Left forelimb (tissue), 1 donor: Measurements from ENCODE around the gene CIITA.
A peak's percentile ranks its signal among the peaks of the same experiment; 100 is the strongest.

Source experiments
- DNase-seq: peaks from one replicate; pipeline ENCODE4 v3.0.0-alpha.2; 2018; ENCODE audit warnings: low spot score

The CIITA gene

DNA sequence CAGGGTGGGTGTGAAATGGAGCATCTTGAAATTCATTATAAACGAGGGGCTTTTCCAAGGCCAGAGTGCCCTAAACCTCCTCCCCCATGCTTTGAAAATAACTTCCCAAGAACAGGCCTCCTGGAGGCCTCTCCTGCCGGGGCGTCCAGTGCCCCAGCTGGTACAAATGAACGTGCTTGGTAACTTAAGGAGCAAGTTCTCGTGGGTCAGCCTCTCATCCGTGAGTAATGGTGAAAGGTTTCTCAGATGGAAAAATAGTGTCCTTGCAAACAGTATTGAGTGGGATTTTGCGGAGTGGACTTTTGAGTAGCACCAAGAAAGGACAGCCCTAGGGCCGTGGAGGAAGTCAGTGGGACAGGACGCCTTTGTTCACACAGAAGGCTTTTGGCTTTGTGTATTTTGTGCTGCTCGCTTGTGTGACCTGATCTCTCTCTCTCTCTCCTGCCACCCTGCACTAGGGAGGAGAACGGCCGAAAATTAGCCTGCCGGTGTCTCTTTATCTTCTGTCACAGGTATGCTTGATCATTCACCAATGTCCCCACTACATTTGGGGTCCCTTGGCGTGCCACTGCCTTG is 102.0 kb downstream of the CIITA start:
- no peak for DNase-seq

GRCh38 chr16:10979717-10980601 is 103.0 kb downstream of the CIITA start:
- peak; percentile 72 for DNase-seq

GRCh38 chr16:10980813-10981212 is 103.8 kb downstream of the CIITA start:
- no peak for DNase-seq

GRCh38 chr16:10981697-10982216 is 104.8 kb downstream of the CIITA start:
- no peak for DNase-seq

- DNase-seq = peak; percentile 76
These were observed 105.6 kb downstream of the CIITA start for GRCh38 chr16:10982465-10983150.

GRCh38 chr16:10983159-10983558 is 106.2 kb downstream of the CIITA start:
- no peak for DNase-seq

DNA sequence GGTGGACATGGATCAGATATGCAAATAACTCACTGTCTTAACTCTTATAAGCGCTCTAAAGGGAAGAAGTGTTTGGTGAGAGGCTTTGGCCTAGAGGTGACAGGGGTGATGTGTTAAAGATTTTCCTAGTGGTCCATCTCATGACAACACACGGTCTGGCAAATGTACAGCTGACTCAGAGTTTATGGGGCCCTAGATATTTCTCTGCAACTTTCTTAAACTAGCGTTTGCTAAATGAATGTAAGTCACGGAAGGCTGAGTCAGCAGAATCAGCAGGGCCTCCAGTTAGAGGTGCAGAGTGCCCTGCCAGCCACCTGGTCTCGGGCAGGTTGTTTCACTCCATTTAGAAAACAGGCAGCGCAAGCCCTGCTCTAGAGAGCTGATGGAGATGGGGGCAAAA is 107.5 kb downstream of the CIITA start:
- DNase-seq = no peak
